Measurements from ENCODE around the gene PCDHA1. TPM values are rescaled to one million over a fixed set of nuclear protein-coding genes. Genes with fewer than 3 reads are reported as not detected.

PCDHA1 gene
- total and polyA plus RNA-seq, 8 donors: 0.37 TPM; not detected in 7

GRCh38 chr5:141039061-141039460, 253.1 kb downstream of the PCDHA1 start:
- intact Hi-C loops (cut with DNase I; ENCODE audit: low total_unique reads): no loop called here
- TF ChIP-seq POLR2A (IDR thresholded peaks at IDR 0.05): no peak
- TF ChIP-seq EP300 (IDR thresholded peaks at IDR 0.05): no peak
- TF ChIP-seq, protein P1, sequence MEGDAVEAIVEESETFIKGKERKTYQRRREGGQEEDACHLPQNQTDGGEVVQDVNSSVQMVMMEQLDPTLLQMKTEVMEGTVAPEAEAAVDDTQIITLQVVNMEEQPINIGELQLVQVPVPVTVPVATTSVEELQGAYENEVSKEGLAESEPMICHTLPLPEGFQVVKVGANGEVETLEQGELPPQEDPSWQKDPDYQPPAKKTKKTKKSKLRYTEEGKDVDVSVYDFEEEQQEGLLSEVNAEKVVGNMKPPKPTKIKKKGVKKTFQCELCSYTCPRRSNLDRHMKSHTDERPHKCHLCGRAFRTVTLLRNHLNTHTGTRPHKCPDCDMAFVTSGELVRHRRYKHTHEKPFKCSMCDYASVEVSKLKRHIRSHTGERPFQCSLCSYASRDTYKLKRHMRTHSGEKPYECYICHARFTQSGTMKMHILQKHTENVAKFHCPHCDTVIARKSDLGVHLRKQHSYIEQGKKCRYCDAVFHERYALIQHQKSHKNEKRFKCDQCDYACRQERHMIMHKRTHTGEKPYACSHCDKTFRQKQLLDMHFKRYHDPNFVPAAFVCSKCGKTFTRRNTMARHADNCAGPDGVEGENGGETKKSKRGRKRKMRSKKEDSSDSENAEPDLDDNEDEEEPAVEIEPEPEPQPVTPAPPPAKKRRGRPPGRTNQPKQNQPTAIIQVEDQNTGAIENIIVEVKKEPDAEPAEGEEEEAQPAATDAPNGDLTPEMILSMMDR (IDR thresholded peaks at IDR 0.05): no peak
- no peak for DNase-seq
- H3K4me1 ChIP-seq: peaks cover 0 to 20% (median 13%) of the 10 kb centered on the region in 4 donors
- no peaks in the 10 kb centered on the region for H3K27me3 ChIP-seq
- H3K27ac ChIP-seq: no peak overlapping the region
- H3K9me3 ChIP-seq: peaks cover 0 to 11% (median 3%) of the 10 kb centered on the region in 4 donors
- H3K4me3 ChIP-seq: no peak overlapping the region
- no peaks in the 10 kb centered on the region for H3K36me3 ChIP-seq

- peaks cover 0 to 11% (median 3%) of the 10 kb centered on the region in 4 donors for H3K9me3 ChIP-seq
- TF ChIP-seq, protein P1 (IDR thresholded peaks at IDR 0.05): no peak
- TF ChIP-seq POLR2A (IDR thresholded peaks at IDR 0.05): no peak
- TF ChIP-seq POLR2AphosphoS5 (IDR thresholded peaks at IDR 0.05): no peak
- TF ChIP-seq EP300 (IDR thresholded peaks at IDR 0.05): no peak
- no peaks in the 10 kb centered on the region for H3K36me3 ChIP-seq
- H3K27me3 ChIP-seq: no peaks in the 10 kb centered on the region
- no peak overlapping the region for H3K27ac ChIP-seq
- intact Hi-C loops (cut with DNase I; ENCODE audit: low total_unique reads): no loop called here
- 42 to 58% (median 55%) methylated on average over 3 of the region's 3 CpGs for WGBS, 5 donors
- no peak overlapping the region for H3K4me3 ChIP-seq
- peaks cover 0 to 20% (median 13%) of the 10 kb centered on the region in 4 donors for H3K4me1 ChIP-seq
- DNase-seq: peak in 1 of 2 donors; percentile 37
These were observed 253.6 kb downstream of the PCDHA1 start for GRCh38 chr5:141039517-141039916.

DNA sequence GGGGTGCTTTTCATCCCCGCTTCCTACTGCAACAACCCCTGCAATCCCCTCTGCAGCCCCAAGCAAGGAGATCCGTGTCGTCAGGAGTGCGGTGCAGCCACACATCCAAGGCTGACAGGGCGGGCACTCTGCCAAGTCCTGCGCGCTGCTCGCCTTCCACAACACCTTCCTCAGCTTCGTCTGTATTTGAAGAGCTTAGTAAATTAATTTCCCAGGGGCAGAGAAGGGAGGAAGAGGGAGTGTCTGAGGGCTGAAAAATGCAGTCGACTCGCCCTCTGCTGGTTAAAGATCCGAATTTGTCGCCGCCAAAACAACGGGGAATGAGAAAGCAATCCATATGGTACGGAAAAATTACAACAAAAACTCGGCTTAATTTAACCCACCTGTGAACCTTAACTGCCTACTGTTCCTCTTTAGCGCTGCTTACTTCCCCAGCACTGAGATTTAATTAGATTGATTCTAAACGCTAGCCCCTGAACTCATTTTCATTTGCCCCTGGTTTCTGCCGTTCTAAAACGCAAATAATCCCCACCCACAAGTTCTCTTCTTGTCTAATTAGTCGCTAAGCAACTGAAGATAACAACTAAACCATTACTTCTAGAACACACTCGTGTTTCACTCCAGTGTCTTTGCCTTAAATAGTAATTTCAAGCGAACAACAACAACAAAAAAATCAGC, 254.3 kb downstream of the PCDHA1 start:
- Histone ChIP-seq H3K27me3 (peaks cover 0 to 3% (median 0%) of the 10 kb centered on the region in 3 donors), H3K4me1 (peaks cover 0 to 20% (median 13%) of the 10 kb centered on the region in 4 donors), H3K9me3 (peaks cover 0 to 11% (median 3%) of the 10 kb centered on the region in 4 donors), H3K4me3 (peak overlapping the region; percentile 26 to 39 (median 34)), H3K36me3 (no peaks in the 10 kb centered on the region), H3K27ac (peak overlapping the region in 4 of 5 donors; percentile 41 to 74 (median 60))
- 9 to 15% (median 13%) methylated on average over 24 of the region's 24 CpGs for WGBS, 5 donors
- no peak for TF ChIP-seq POLR2A (IDR thresholded peaks at IDR 0.05)
- TF ChIP-seq, protein P1 (IDR thresholded peaks at IDR 0.05): peak in 3 of 7 experiments; percentile 22 to 38 (median 25)
- TF ChIP-seq POLR2AphosphoS5 (IDR thresholded peaks at IDR 0.05): no peak
- no peak for TF ChIP-seq EP300 (IDR thresholded peaks at IDR 0.05)
- intact Hi-C loops (cut with DNase I; ENCODE audit: low total_unique reads): no loop called here
- DNase-seq: peak in 1 of 2 donors; percentile 68

DNA sequence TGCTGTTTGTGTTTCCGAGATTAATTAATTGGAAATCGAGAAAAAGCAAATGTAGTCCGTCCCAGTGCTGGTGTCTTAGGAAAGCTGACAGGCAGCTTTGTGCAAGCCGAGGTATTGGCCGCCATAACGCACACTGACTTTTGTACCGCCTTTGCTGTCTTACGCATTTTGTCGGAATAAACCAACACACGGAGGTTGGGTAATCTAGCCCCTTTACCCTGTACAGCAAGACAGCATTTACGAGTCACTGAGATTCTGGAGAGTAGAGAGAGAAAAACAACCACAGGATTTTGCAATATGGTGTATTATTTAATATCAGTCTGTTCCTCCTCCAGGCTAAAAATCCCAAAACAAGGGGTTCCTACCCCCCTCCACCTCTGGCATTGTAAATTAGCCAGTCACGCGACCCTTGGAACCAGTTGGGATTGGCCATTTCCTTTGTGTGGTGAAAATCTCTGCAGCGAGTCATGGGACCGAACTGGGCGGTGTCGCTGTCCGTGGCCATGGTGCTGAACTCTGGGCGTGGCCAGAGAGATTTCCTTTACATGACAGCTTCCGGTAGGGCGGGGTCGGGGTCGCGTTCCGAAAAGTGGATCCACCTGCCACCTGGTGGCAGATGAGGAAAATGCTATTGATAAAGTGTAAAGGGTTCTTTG, 255.0 kb downstream of the PCDHA1 start:
- 8 to 12% (median 9%) methylated on average over 24 to 25 of the region's 25 CpGs for WGBS, 5 donors
- intact Hi-C loops (cut with DNase I; ENCODE audit: low total_unique reads): no loop called here

More for the DNA sequence above, 255.0 kb downstream of the PCDHA1 start:
- peak overlapping the region; percentile 26 to 39 (median 34) for H3K4me3 ChIP-seq
- peak; percentile 86 to 95 for DNase-seq
- H3K27ac ChIP-seq: peak overlapping the region; percentile 21 to 74 (median 53)
- H3K4me1 ChIP-seq: peaks cover 0 to 20% (median 13%) of the 10 kb centered on the region in 4 donors
- H3K27me3 ChIP-seq: peaks cover 0 to 10% (median 4%) of the 10 kb centered on the region in 3 donors
- TF ChIP-seq POLR2AphosphoS5 (IDR thresholded peaks at IDR 0.05): peak; percentile 29 to 53 (median 51)
- TF ChIP-seq POLR2A (IDR thresholded peaks at IDR 0.05): no peak
- TF ChIP-seq, protein P1 (IDR thresholded peaks at IDR 0.05): peak in 5 of 7 experiments; percentile 35 to 86 (median 61)
- peaks cover 0 to 11% (median 3%) of the 10 kb centered on the region in 4 donors for H3K9me3 ChIP-seq
- H3K36me3 ChIP-seq: no peaks in the 10 kb centered on the region
